Upper lobe of right lung (tissue), 1 donor: ENCODE results near the gene HMG20B. TPM values are rescaled to one million over a fixed set of nuclear protein-coding genes. Genes with fewer than 3 reads are reported as not detected.

Experiments
- ATAC-seq: fragments of 200-7000 bp; cut with Tn5 transposase; one replicate; pipeline ENCODE4 v1.9.1; 2020; ENCODE audit warnings: mild to moderate bottlenecking, moderate library complexity
- DNase-seq: peaks from one replicate; pipeline ENCODE4 v3.0.0-alpha.2; 2020
- H3K27ac ChIP-seq: fragments of 200-600 bp; one replicate; pipeline ENCODE4 v1.8.0; 2022
- H3K27me3 ChIP-seq: fragments of 200-600 bp; one replicate; pipeline ENCODE4 v1.8.0; 2022; ENCODE audit warnings: mild to moderate bottlenecking
- H3K36me3 ChIP-seq: fragments of 200-600 bp; one replicate; pipeline ENCODE4 v1.8.0; 2022
- H3K4me1 ChIP-seq: fragments of 200-600 bp; one replicate; pipeline ENCODE4 v1.8.0; 2022
- H3K4me3 ChIP-seq: fragments of 200-600 bp; one replicate; pipeline ENCODE4 v1.8.0; 2022; ENCODE audit warnings: mild to moderate bottlenecking
- H3K9me3 ChIP-seq: fragments of 200-600 bp; one replicate; pipeline ENCODE4 v1.8.0; 2022
- intact Hi-C: fragments of 100-400 bp; cut with DNase I; formaldehyde crosslinking; loops from one replicate; pipeline ENCODE4 v1.11.0; 2022
- total RNA-seq: library from RNA; stranded (reverse); fragmentation: NEBNext Ultra II Directional; extraction: Animal tissue kit (Norgen Biotek cat#: 25700); gene quantifications from one replicate; pipeline ENCODE4 v1.2.1, GENCODE V29; 2021
- TF ChIP-seq, protein P1 (sequence below): fragments of 200-600 bp; IDR thresholded peaks from one replicate; pipeline ENCODE4 v1.8.0; 2022; ENCODE audit warnings: antibody characterized with exemption
- donor health status: DM: no; HTN: yes; CAD: no; lungs with severe emphysema.

HMG20B gene
- total RNA-seq, 1 donor from 2014 or later = 60.0 TPM

DNA sequence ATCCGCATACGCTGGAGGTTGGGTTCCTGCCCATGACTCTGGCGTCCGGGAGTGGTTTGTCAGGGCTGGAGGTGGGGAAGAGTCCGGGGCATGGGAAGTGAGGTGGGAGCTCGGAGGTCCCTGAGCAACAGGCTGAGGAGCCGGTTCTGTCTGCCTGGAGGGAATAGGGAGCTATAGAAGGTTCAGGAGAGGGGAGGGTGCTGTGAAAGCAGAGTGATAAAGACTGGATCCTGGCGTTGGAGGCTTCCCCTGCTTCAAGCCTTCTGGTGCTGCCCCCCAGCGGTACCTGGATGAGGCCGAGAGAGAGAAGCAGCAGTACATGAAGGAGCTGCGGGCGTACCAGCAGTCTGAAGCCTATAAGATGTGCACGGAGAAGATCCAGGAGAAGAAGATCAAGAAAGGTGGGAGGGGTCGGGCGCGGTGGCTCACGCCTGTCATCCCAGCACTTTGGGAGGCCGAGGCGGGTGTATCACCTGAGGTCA, 2.6 kb downstream of the HMG20B start:
- intact Hi-C loops = no loop called here
- no peak overlapping the region for H3K4me3 ChIP-seq
- H3K27me3 ChIP-seq = no peaks in the 10 kb centered on the region
- ATAC-seq (no peak), DNase-seq (no peak)
- no peaks in the 10 kb centered on the region for H3K36me3 ChIP-seq
- TF ChIP-seq, protein P1, sequence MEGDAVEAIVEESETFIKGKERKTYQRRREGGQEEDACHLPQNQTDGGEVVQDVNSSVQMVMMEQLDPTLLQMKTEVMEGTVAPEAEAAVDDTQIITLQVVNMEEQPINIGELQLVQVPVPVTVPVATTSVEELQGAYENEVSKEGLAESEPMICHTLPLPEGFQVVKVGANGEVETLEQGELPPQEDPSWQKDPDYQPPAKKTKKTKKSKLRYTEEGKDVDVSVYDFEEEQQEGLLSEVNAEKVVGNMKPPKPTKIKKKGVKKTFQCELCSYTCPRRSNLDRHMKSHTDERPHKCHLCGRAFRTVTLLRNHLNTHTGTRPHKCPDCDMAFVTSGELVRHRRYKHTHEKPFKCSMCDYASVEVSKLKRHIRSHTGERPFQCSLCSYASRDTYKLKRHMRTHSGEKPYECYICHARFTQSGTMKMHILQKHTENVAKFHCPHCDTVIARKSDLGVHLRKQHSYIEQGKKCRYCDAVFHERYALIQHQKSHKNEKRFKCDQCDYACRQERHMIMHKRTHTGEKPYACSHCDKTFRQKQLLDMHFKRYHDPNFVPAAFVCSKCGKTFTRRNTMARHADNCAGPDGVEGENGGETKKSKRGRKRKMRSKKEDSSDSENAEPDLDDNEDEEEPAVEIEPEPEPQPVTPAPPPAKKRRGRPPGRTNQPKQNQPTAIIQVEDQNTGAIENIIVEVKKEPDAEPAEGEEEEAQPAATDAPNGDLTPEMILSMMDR = no peak
- peaks cover 16% of the 10 kb centered on the region for H3K4me1 ChIP-seq
- no peaks in the 10 kb centered on the region for H3K9me3 ChIP-seq
- H3K27ac ChIP-seq = no peak overlapping the region

DNA sequence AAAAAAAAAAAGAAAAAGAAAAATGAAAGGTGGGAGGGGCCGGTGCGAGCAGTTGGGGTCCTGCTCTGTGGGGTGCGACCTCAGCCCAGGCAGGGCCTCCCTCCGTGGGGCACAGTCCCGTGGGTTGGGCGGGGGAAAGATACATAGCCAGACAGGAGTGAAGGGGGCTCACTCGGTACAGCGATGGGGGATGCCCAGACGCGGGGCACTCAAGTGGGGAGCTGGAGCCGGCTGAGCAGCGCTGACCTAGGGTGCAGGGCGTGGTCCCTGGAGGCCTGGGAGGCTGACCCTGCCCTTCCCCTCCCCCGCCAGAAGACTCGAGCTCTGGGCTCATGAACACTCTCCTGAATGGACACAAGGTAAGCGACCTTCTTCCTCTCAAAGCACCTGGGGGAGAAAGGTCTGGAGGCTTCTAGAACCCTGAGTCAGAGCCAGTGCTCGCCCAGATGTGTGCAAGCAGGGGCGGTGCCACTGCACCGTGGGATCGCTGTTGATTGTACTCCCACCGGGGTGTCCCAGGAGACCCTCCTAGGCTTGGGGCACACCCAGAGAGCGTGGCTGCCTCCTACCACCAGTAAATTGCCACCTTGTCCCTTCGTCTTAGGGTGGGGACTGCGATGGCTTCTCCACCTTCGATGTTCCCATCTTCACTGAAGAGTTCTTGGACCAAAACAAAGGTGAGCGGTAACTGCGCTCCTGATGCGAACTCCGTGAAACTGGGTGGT, 3.4 kb downstream of the HMG20B start:
- intact Hi-C loops = no loop called here
- TF ChIP-seq, protein P1 = no peak
- Histone ChIP-seq H3K4me1 (peaks cover 16% of the 10 kb centered on the region), H3K27ac (no peak overlapping the region), H3K27me3 (no peaks in the 10 kb centered on the region), H3K9me3 (no peaks in the 10 kb centered on the region), H3K4me3 (peak overlapping the region; percentile 10), H3K36me3 (no peaks in the 10 kb centered on the region)
- DNase-seq (no peak), ATAC-seq (no peak)

DNA sequence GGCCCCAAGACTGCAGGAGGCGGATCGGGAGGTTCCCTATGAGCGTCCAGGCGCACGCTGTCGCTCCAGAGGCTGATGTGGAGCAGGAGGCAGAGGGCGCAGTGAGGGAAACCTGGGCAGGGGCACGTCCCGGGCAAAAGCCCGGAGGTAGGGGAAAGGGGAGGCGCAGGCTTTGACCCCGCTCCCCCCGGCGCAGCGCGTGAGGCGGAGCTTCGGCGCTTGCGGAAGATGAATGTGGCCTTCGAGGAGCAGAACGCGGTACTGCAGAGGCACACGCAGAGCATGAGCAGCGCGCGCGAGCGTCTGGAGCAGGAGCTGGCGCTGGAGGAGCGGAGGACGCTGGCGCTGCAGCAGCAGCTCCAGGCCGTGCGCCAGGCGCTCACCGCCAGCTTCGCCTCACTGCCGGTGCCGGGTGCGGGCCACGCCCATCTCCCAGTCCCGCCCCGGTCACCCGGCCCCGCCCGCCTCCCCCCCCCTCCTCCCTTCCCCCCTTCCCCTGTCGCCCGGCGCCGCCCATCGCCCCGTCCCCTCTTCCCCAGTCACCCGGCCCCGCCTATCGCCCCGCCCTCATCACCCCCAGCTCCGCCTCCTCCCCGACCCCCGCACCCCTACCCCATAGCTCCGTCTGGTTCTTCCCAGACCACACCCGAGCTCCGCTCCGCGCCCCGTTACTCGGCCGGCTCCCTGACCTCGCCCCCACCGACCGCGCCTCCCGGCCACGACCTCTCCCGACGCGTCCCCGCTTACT, 4.1 kb downstream of the HMG20B start:
- Histone ChIP-seq H3K36me3 (no peaks in the 10 kb centered on the region), H3K4me1 (peaks cover 14% of the 10 kb centered on the region), H3K9me3 (no peaks in the 10 kb centered on the region), H3K4me3 (peak overlapping the region; percentile 10), H3K27ac (no peak overlapping the region), H3K27me3 (no peaks in the 10 kb centered on the region)
- DNase-seq = no peak
- TF ChIP-seq, protein P1 = no peak
- intact Hi-C loops = no loop called here
- ATAC-seq = no peak

GRCh38 chr19:3577723-3578344, 5.1 kb downstream of the HMG20B start:
- intact Hi-C loops = no loop called here

DNA sequence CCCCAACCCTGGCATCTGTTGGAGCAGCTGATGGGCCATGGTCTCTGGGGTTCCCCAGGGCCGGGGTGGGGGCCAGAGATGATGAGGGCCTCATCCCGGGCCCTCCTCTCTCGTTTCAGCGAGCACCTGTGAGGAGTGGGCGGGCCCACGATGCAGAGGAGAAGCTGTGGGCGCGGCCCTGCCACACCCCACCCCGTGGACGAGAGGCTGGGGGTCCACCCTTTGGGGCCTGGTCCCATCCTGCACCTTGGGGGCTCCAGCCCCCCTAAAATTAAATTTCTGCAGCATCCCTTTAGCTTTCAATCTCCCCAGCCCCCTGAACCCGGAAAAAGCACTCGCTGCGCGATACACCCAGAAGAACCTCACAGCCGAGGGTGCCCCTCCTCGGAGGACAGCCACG, 5.6 kb downstream of the HMG20B start:
- intact Hi-C loops = no loop called here
- H3K9me3 ChIP-seq = no peaks in the 10 kb centered on the region
- H3K27ac ChIP-seq = no peak overlapping the region
- DNase-seq = no peak
- no peaks in the 10 kb centered on the region for H3K36me3 ChIP-seq
- peaks cover 9% of the 10 kb centered on the region for H3K4me1 ChIP-seq
- no peak overlapping the region for H3K4me3 ChIP-seq
- TF ChIP-seq, protein P1 = no peak
- ATAC-seq = no peak
- no peaks in the 10 kb centered on the region for H3K27me3 ChIP-seq

More at GRCh38 chr19:3577723-3578344, 5.1 kb downstream of the HMG20B start:
- no peak overlapping the region for H3K27ac ChIP-seq
- H3K36me3 ChIP-seq = no peaks in the 10 kb centered on the region
- H3K9me3 ChIP-seq = no peaks in the 10 kb centered on the region
- no peaks in the 10 kb centered on the region for H3K27me3 ChIP-seq
- TF ChIP-seq, protein P1 = no peak
- DNase-seq = no peak
- no peak overlapping the region for H3K4me3 ChIP-seq
- peaks cover 10% of the 10 kb centered on the region for H3K4me1 ChIP-seq
- no peak for ATAC-seq
